Endothelial cell of umbilical vein (primary cell): ENCODE measurements around the gene SPP2. TPM values are rescaled to one million over a fixed set of nuclear protein-coding genes. Genes with fewer than 3 reads are reported as not detected.

Source experiments
- BruUV-seq: library from RNA; stranded (reverse); fragments of 400-500 nt; replicated peaks from 2 replicates; lab custom pipeline; 2021; lab: Mats Ljungman, UMichigan
- CTCF ChIA-PET: fragments of 300-600, 350-600 bp; sonication (Branson Sonifier 250); formaldehyde crosslinking; loops from one replicate; lab custom pipeline; 2021; ENCODE audit warnings: antibody characterized with exemption, inconsistent platforms; lab: Charles Lee
- POLR2A ChIA-PET: fragments of 300-600, 350-600 bp; sonication (Branson Sonifier 250); formaldehyde crosslinking; loops from one replicate; lab custom pipeline; 2021; ENCODE audit warnings: antibody characterized with exemption, inconsistent platforms; lab: Charles Lee
- DNase-seq: peaks from one replicate; pipeline ENCODE4 v3.0.0-alpha.2; 2011; ENCODE audit warnings: low read depth, low spot score
- FAIRE-seq: peaks from 2 replicates; lab custom pipeline; 2011; peaks lifted over from hg19 to GRCh38; lab: Jason Lieb, UNC
- H2AFZ ChIP-seq: 2 replicates; pipeline ENCODE4 v1.6.0; 2012; ENCODE audit warnings: low read depth, low read length, control low read depth, inconsistent platforms
- H3K27ac ChIP-seq: 2 replicates; pipeline ENCODE4 v1.5.1; 2011; ENCODE audit warnings: low read depth, mild to moderate bottlenecking, control low read depth, low read length, moderate library complexity; ENCODE audit not compliant: insufficient read depth
- H3K27me3 ChIP-seq, 2 experiments: 2 replicates each; pipeline versions ENCODE4 v1.6.0 to v1.6.1; 2011; ENCODE audit warnings: low read length in 2 of 2, mixed read lengths in 1 of 2; ENCODE audit not compliant: control insufficient read depth in 2 of 2, insufficient read depth in 2 of 2
- H3K36me3 ChIP-seq, 2 experiments: 2 replicates in 1 of 2; 3 replicates in 1 of 2; pipeline ENCODE4 v1.5.1; 2011; ENCODE audit warnings: low read length in 2 of 2, mild to moderate bottlenecking in 1 of 2, moderate library complexity in 1 of 2; ENCODE audit not compliant: control insufficient read depth in 2 of 2, insufficient read depth in 2 of 2; ENCODE audit errors: extremely low read depth in 1 of 2
- H3K4me1 ChIP-seq: 3 replicates; pipeline ENCODE4 v1.5.1; 2011; ENCODE audit warnings: mild to moderate bottlenecking, low read length; ENCODE audit not compliant: control insufficient read depth, insufficient read depth; ENCODE audit errors: extremely low read depth
- H3K4me2 ChIP-seq: 2 replicates; pipeline ENCODE4 v1.6.1; 2011; ENCODE audit warnings: low read length, control low read depth, mixed read lengths; ENCODE audit not compliant: insufficient read depth
- H3K4me3 ChIP-seq, 3 experiments: fragments of 200-600 bp in 1 of 3; sonication (generic), shearing (Covaris generic) in 1 of 3; replicated peaks in 1 of 3; 2 replicates each; pipeline ENCODE4 v1.5.1; 2011 to 2016; ENCODE audit warnings: control low read depth in 3 of 3, low read length in 3 of 3, mild to moderate bottlenecking in 2 of 3, inconsistent platforms in 1 of 3, low read depth in 1 of 3, moderate library complexity in 1 of 3; ENCODE audit not compliant: insufficient read depth in 1 of 3
- H3K79me2 ChIP-seq: 2 replicates; pipeline ENCODE4 v1.6.0; 2012; ENCODE audit warnings: low read length, inconsistent platforms; ENCODE audit not compliant: control insufficient read depth, insufficient read depth
- H3K9ac ChIP-seq: replicated peaks from 2 replicates; pipeline ENCODE3; 2011; ENCODE audit warnings: low read length, control low read depth; ENCODE audit not compliant: insufficient read depth; ENCODE audit errors: extremely low read depth
- H3K9me1 ChIP-seq: replicated peaks from 3 replicates; pipeline ENCODE4 v1.6.0; 2011; ENCODE audit warnings: mild to moderate bottlenecking, low read length; ENCODE audit not compliant: control insufficient read depth, insufficient read depth; ENCODE audit errors: extremely low read depth
- H3K9me3 ChIP-seq: replicated peaks from 2 replicates; pipeline ENCODE4 v1.5.1; 2012; ENCODE audit warnings: low read length, inconsistent platforms; ENCODE audit not compliant: control insufficient read depth, insufficient read depth
- H4K20me1 ChIP-seq: replicated peaks from 2 replicates; pipeline ENCODE3; 2011; ENCODE audit warnings: mild to moderate bottlenecking, low read length; ENCODE audit not compliant: control insufficient read depth, insufficient read depth; ENCODE audit errors: extremely low read depth
- EZH2 ChIP-seq: IDR thresholded peaks from 2 replicates; pipeline ENCODE4 v1.6.1; 2012; ENCODE audit warnings: borderline replicate concordance, low read depth, mild to moderate bottlenecking, moderate library complexity, low read length, inconsistent platforms; ENCODE audit not compliant: severe bottlenecking
- FOS ChIP-seq: IDR thresholded peaks from 2 replicates; pipeline ENCODE4 v1.6.1; 2011; ENCODE audit warnings: mild to moderate bottlenecking, low read length, moderate library complexity, borderline replicate concordance; ENCODE audit not compliant: insufficient read depth
- GATA2 ChIP-seq: IDR thresholded peaks from 2 replicates; pipeline ENCODE4 v1.7.0; 2011; ENCODE audit warnings: low read depth, mild to moderate bottlenecking, moderate library complexity, mixed read lengths, low read length; ENCODE audit not compliant: insufficient read length, insufficient read depth
- JUN ChIP-seq: IDR thresholded peaks from 2 replicates; pipeline ENCODE4 v1.6.1; 2011; ENCODE audit warnings: borderline replicate concordance, low read depth; ENCODE audit not compliant: insufficient read length, insufficient read depth
- MAX ChIP-seq: IDR thresholded peaks from 2 replicates; pipeline ENCODE4 v1.6.1; 2011; ENCODE audit not compliant: insufficient read depth, insufficient read length
- MYC ChIP-seq: IDR thresholded peaks from one replicate; pipeline ENCODE4 v1.6.1; 2011; ENCODE audit warnings: mild to moderate bottlenecking, low read depth, low read length
- POLR2AphosphoS5 ChIP-seq: IDR thresholded peaks from 2 replicates; pipeline ENCODE4 v1.6.1; 2012; ENCODE audit warnings: low read depth, mild to moderate bottlenecking, control low read depth, low read length, moderate library complexity; ENCODE audit not compliant: insufficient read depth
- dilution Hi-C: fragments of 300-500 bp; cut with MboI; formaldehyde crosslinking; loops from one replicate; pipeline ENCODE4 v1.15.0; 2019; ENCODE audit warnings: low sequenced_read_pairs; ENCODE audit not compliant: extremely low pct_ligation_motif_present
- intact Hi-C: fragments of 100-400 bp; cut with micrococcal nuclease; formaldehyde crosslinking; loops from one replicate; pipeline ENCODE4 v1.10.0; 2022
- polyA plus RNA-seq, 4 experiments: library from polyadenylated mRNA; depleted of rRNA in 3 of 4; stranded (reverse) in 3 of 4; unstranded in 1 of 4; fragments of >200 nt; gene quantifications; 2 replicates each; pipeline versions ENCODE4 v1.2.1 to v1.2.3, GENCODE V29; 2011 to 2012; ENCODE audit warnings: missing spikeins in 1 of 4
- total RNA-seq: library from RNA; stranded (reverse); gene quantifications from 2 replicates; pipeline ENCODE4 v1.2.3, GENCODE V29; 2021
- TF ChIP-seq, protein P1 (sequence below), 2 donors: IDR thresholded peaks; 1 replicate in 1 of 2; 2 replicates in 1 of 2; pipeline ENCODE4 v1.5.1; 2011; ENCODE audit warnings: low read length in 2 of 2, mild to moderate bottlenecking in 2 of 2, moderate library complexity in 2 of 2, control low read depth in 1 of 2, inconsistent platforms in 1 of 2, low read depth in 1 of 2; ENCODE audit not compliant: insufficient read depth in 1 of 2; ENCODE audit errors: extremely low read depth in 1 of 2

Gene SPP2
- total and polyA plus RNA-seq, 2 donors (not counting 3 experiments of a cell fraction or from before 2014, with no cell fraction given) = not detected

- BruUV-seq = no TSS peak
- POLR2A ChIA-PET = no interaction called here
- CTCF ChIA-PET = no interaction called here
- peaks cover 9% of the 10 kb centered on the region for H3K4me1 ChIP-seq
- peak; percentile 65 for DNase-seq
- H3K4me2 ChIP-seq = no peak overlapping the region
- dilution Hi-C loops = no loop called here
- intact Hi-C loops = no loop called here
- TF ChIP-seq JUN (peak; percentile 71), EZH2 (no peak), GATA2 (peak; percentile 51), POLR2AphosphoS5 (no peak), FOS (peak; percentile 29), MYC (no peak)
- H2AFZ ChIP-seq = no peak overlapping the region
- no peaks in the 10 kb centered on the region for H3K36me3 ChIP-seq
- no peak overlapping the region for H3K4me3 ChIP-seq
- H4K20me1 ChIP-seq = no peaks in the 10 kb centered on the region
- H3K79me2 ChIP-seq = no peaks in the 10 kb centered on the region
- H3K9me1 ChIP-seq = no peaks in the 10 kb centered on the region
- no peak overlapping the region for H3K27ac ChIP-seq
- FAIRE-seq = peak; percentile 80
- no peaks in the 10 kb centered on the region for H3K9me3 ChIP-seq
- H3K27me3 ChIP-seq = no peaks in the 10 kb centered on the region
- H3K9ac ChIP-seq = no peak overlapping the region
Observed at GRCh38 chr2:234044157-234044556, 6.3 kb upstream of the SPP2 start.

- FAIRE-seq (no peak), DNase-seq (no peak)
- CTCF ChIA-PET = no interaction called here
- no TSS peak for BruUV-seq
- H3K36me3 ChIP-seq = no peaks in the 10 kb centered on the region
- TF ChIP-seq EZH2 (no peak), GATA2 (no peak), MAX (no peak), POLR2AphosphoS5 (no peak), MYC (no peak), JUN (no peak), FOS (no peak)
- TF ChIP-seq, protein P1, sequence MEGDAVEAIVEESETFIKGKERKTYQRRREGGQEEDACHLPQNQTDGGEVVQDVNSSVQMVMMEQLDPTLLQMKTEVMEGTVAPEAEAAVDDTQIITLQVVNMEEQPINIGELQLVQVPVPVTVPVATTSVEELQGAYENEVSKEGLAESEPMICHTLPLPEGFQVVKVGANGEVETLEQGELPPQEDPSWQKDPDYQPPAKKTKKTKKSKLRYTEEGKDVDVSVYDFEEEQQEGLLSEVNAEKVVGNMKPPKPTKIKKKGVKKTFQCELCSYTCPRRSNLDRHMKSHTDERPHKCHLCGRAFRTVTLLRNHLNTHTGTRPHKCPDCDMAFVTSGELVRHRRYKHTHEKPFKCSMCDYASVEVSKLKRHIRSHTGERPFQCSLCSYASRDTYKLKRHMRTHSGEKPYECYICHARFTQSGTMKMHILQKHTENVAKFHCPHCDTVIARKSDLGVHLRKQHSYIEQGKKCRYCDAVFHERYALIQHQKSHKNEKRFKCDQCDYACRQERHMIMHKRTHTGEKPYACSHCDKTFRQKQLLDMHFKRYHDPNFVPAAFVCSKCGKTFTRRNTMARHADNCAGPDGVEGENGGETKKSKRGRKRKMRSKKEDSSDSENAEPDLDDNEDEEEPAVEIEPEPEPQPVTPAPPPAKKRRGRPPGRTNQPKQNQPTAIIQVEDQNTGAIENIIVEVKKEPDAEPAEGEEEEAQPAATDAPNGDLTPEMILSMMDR (IDR thresholded peaks at IDR 0.05; ENCODE audit: extremely low read depth in 1 of 2, insufficient read depth in 1 of 2, low read depth in 1 of 2, low read length in 2 of 2) = no peak
- H2AFZ ChIP-seq = no peak overlapping the region
- H3K4me1 ChIP-seq = peaks cover 9% of the 10 kb centered on the region
- no peak overlapping the region for H3K27ac ChIP-seq
- intact Hi-C loops = no loop called here
- H3K9me1 ChIP-seq = no peaks in the 10 kb centered on the region
- H3K4me3 ChIP-seq = no peak overlapping the region
- POLR2A ChIA-PET = no interaction called here
- H3K27me3 ChIP-seq = no peaks in the 10 kb centered on the region
- no peaks in the 10 kb centered on the region for H3K79me2 ChIP-seq
- no peaks in the 10 kb centered on the region for H4K20me1 ChIP-seq
- no peak overlapping the region for H3K9ac ChIP-seq
- no peak overlapping the region for H3K4me2 ChIP-seq
- no peaks in the 10 kb centered on the region for H3K9me3 ChIP-seq
- dilution Hi-C loops = no loop called here
Observed at GRCh38 chr2:234046521-234046920, 4.0 kb upstream of the SPP2 start.
